Measurements from ENCODE around the gene C1QTNF8.

The C1QTNF8 gene

GRCh38 chr16:1127971-1128715 is 32.1 kb upstream of the C1QTNF8 start:
- no peak overlapping the region for H3K4me3 ChIP-seq (ENCODE audit: low read depth, low read length)

- H3K4me3 ChIP-seq (ENCODE audit: low read depth, low read length): no peak overlapping the region
Measured at GRCh38 chr16:1127101-1127500, 31.1 kb upstream of the C1QTNF8 start.

- no peak overlapping the region for H3K4me3 ChIP-seq (ENCODE audit: low read depth, low read length)
Measured at GRCh38 chr16:1126586-1126985, 30.5 kb upstream of the C1QTNF8 start.

DNA sequence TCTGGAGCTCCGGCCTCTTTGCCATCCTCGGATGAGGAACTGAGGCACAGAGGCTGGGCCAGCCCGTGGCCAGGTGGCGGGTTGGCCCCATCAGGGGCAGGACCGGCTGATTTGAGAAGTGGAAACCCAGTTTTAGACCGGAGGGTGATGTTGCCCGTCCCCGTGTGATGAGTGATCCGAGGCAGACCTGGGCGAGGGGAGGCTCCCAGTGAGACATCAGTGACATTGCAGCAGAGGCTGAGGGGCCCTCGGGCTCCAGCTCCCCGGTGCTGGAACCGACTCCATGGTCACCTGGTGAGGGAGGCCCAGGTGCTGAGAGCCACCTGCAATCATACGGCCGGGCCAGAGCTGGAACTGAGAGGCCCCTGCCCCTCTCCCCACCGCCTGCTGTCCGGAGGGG is 30.0 kb upstream of the C1QTNF8 start:
- no peak overlapping the region for H3K4me3 ChIP-seq (ENCODE audit: low read depth, low read length)

GRCh38 chr16:1125471-1125870 is 29.4 kb upstream of the C1QTNF8 start:
- no peak overlapping the region for H3K4me3 ChIP-seq (ENCODE audit: low read depth, low read length)

DNA sequence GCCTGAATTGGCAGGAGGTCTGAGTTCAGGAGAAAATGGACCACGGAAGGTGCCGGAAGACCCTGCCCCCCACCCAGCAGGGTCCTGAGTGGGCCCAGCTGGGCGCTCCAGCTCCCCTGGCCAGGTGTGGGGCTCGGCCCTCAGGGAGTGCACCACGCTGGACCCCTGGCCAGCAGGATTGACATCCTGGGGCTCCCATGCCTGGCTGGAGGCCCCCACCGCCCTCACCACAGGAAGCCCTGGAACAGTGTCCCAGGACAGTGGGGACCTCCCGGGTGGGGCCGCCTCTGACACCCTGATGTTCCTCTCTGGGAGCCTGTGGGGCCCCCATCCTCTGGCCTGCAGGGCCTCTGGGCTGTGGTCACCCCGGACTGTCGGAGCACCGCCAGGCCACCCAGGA is 28.8 kb upstream of the C1QTNF8 start:
- H3K4me3 ChIP-seq (ENCODE audit: low read depth, low read length): no peak overlapping the region

DNA sequence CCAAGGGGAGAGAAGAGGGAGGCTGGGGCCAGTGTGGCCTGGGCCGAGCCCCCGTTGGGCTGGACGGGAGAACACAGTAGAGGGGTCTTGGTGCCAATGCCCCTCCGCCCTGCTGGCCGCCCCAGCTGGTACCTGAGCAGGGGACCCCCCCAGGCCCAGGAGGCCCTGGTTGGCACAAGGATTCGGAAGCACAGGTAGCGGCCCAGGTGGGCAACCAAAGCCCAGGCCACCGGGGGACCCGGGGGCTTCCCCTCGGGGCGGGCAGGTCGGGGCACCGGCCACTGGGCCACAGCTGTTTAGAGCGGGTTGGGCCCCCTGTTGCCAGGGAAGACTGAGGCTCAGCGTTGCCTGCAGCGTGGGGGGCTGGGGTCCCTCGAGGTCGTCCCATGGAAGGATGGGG is 28.2 kb upstream of the C1QTNF8 start:
- H3K4me3 ChIP-seq (ENCODE audit: low read depth, low read length): no peak overlapping the region

GRCh38 chr16:1123525-1124230 is 27.6 kb upstream of the C1QTNF8 start:
- H3K4me3 ChIP-seq (ENCODE audit: low read depth, low read length): no peak overlapping the region

DNA sequence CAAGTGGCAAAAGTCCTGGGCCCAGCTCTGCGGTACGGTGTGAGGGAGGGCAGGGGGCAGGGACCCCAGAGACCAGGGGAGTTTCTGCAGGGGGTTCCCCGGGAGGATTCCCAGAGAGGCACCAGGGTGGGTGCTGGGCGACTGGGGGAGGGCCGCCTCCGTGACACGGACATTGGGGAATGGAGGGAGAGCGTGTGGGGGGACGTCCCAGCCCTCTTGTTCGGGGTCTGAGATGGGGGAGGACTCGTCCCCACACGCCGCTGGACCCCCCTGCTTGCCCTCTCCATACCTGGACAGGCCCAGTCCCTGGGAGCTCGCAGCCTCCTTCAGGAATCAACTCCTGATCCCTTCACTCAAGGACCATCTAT is 26.3 kb upstream of the C1QTNF8 start:
- H3K4me3 ChIP-seq (ENCODE audit: low read depth, low read length): no peak overlapping the region

- no peak overlapping the region for H3K4me3 ChIP-seq (ENCODE audit: low read depth, low read length)
Measured at GRCh38 chr16:1121601-1122397, 25.8 kb upstream of the C1QTNF8 start.

DNA sequence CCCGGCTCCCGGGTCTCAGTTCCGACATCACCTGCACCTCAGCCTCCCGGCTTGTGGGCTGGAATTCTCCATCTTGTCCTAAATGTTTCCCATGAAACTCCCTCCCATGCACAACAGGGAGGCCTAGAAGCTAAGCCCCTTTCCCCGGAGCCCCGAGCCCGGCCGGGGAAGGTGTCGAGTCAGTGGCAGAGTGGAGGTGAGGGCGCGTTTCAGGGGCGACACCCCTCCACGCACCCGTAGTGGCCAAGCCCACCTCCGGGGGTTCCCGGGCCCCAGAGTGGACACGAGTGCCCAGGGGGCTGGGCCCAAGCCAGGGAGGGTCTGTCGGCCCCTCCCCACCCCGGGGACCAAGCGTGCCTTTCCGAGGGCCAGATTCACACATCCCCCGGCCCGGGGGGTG is 25.0 kb upstream of the C1QTNF8 start:
- H3K4me3 ChIP-seq (ENCODE audit: low read depth, low read length): no peak overlapping the region

GRCh38 chr16:1120577-1120941 is 24.5 kb upstream of the C1QTNF8 start:
- H3K4me3 ChIP-seq (ENCODE audit: low read depth, low read length): no peak overlapping the region

- no peak overlapping the region for H3K4me3 ChIP-seq (ENCODE audit: low read depth, low read length)
Measured at GRCh38 chr16:1119766-1120576, 23.9 kb upstream of the C1QTNF8 start.

GRCh38 chr16:1119129-1119528 is 23.1 kb upstream of the C1QTNF8 start:
- H3K4me3 ChIP-seq (ENCODE audit: low read depth, low read length): no peak overlapping the region

- H3K4me3 ChIP-seq (ENCODE audit: low read depth, low read length): no peak overlapping the region
Measured at GRCh38 chr16:1117926-1118325, 21.9 kb upstream of the C1QTNF8 start.

GRCh38 chr16:1117176-1117900 is 21.3 kb upstream of the C1QTNF8 start:
- no peak overlapping the region for H3K4me3 ChIP-seq (ENCODE audit: low read depth, low read length)

- H3K4me3 ChIP-seq (ENCODE audit: low read depth, low read length): no peak overlapping the region
Measured at GRCh38 chr16:1116693-1117077, 20.6 kb upstream of the C1QTNF8 start.

- H3K4me3 ChIP-seq (ENCODE audit: low read depth, low read length): no peak overlapping the region
Measured at GRCh38 chr16:1113889-1114526, 18.0 kb upstream of the C1QTNF8 start.

GRCh38 chr16:1113489-1113888 is 17.4 kb upstream of the C1QTNF8 start:
- H3K4me3 ChIP-seq (ENCODE audit: low read depth, low read length): no peak overlapping the region
